Activated naive CD8-positive, alpha-beta T cell treated with anti-CD3 and anti-CD28 coated beads, Interleukin-2, amount 50 U/mL, for 24 hours (primary cell): ENCODE data around the gene NLK.
"Not testable (repeated sequence)": the region's sequence is repeated elsewhere in the genome, so short reads cannot be mapped to it uniquely, and the experiment has no call there.

Experiments used
- ATAC-seq: fragments of 150-1000 bp; cut with Tn5 transposase; one replicate; pipeline ENCODE4 v1.10.0; 2021
- DNase-seq: peaks from one replicate; pipeline ENCODE4 v3.0.0; 2021
- H3K27ac Mint-ChIP-seq: one replicate; pipeline ENCODE4 v1.8.0; 2021; ENCODE audit warnings: mild to moderate bottlenecking, mixed read lengths
- H3K27me3 Mint-ChIP-seq: one replicate; pipeline ENCODE4 v1.8.0; 2021; ENCODE audit warnings: mixed read lengths
- H3K36me3 Mint-ChIP-seq: one replicate; pipeline ENCODE4 v1.8.0; 2021; ENCODE audit warnings: low read depth, mixed read lengths
- H3K4me1 Mint-ChIP-seq: one replicate; pipeline ENCODE4 v1.8.0; 2021; ENCODE audit warnings: mixed read lengths
- H3K4me3 Mint-ChIP-seq: one replicate; pipeline ENCODE4 v1.8.0; 2021; ENCODE audit warnings: mild to moderate bottlenecking, moderate library complexity, mixed read lengths
- H3K9me3 Mint-ChIP-seq: one replicate; pipeline ENCODE4 v1.8.0; 2021; ENCODE audit warnings: mixed read lengths

Gene NLK

DNA sequence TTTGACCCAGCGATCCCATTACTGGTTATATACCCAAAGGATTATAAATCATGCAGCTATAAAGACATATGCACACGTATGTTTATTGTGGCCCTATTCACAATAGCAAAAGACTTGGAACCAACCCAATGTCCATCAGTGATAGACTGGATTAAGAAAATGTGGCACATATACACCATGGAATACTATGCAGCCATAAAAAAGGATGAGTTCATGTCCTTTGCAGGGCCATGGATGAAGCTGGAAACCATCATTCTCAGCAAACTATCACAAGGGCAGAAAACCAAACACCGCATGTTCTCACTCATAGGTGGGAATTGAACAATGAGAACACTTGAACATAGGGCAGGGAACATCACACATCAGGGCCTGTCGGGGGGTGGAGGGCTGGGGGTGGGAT, 112.9 kb downstream of the NLK start:
- H3K4me3 Mint-ChIP-seq, H3K27ac Mint-ChIP-seq, H3K4me1 Mint-ChIP-seq, DNase-seq, H3K9me3 Mint-ChIP-seq, H3K27me3 Mint-ChIP-seq, H3K36me3 Mint-ChIP-seq, ATAC-seq: not testable (repeated sequence)

GRCh38 chr17:28159004-28159403, 116.5 kb downstream of the NLK start:
- DNase-seq (no peak), ATAC-seq (no peak)
- H3K27me3 Mint-ChIP-seq, result no peaks in the 10 kb centered on the region
- no peak overlapping the region for H3K27ac Mint-ChIP-seq
- H3K4me3 Mint-ChIP-seq, result no peak overlapping the region
- peaks cover 5% of the 10 kb centered on the region for H3K36me3 Mint-ChIP-seq
- H3K4me1 Mint-ChIP-seq, result no peaks in the 10 kb centered on the region
- no peaks in the 10 kb centered on the region for H3K9me3 Mint-ChIP-seq

GRCh38 chr17:28159924-28160323, 117.4 kb downstream of the NLK start:
- no peaks in the 10 kb centered on the region for H3K4me1 Mint-ChIP-seq
- no peaks in the 10 kb centered on the region for H3K9me3 Mint-ChIP-seq
- H3K27me3 Mint-ChIP-seq, result no peaks in the 10 kb centered on the region
- H3K36me3 Mint-ChIP-seq, result peaks cover 5% of the 10 kb centered on the region
- H3K27ac Mint-ChIP-seq, result no peak overlapping the region
- no peak for DNase-seq
- no peak overlapping the region for H3K4me3 Mint-ChIP-seq
- no peak for ATAC-seq

- Mint-ChIP-seq H3K27ac (no peak overlapping the region), H3K4me1 (no peaks in the 10 kb centered on the region), H3K9me3 (no peaks in the 10 kb centered on the region), H3K27me3 (no peaks in the 10 kb centered on the region), H3K4me3 (no peak overlapping the region), H3K36me3 (peaks cover 8% of the 10 kb centered on the region)
- no peak for DNase-seq
- no peak for ATAC-seq
These were observed 118.1 kb downstream of the NLK start for GRCh38 chr17:28160610-28161009.

DNA sequence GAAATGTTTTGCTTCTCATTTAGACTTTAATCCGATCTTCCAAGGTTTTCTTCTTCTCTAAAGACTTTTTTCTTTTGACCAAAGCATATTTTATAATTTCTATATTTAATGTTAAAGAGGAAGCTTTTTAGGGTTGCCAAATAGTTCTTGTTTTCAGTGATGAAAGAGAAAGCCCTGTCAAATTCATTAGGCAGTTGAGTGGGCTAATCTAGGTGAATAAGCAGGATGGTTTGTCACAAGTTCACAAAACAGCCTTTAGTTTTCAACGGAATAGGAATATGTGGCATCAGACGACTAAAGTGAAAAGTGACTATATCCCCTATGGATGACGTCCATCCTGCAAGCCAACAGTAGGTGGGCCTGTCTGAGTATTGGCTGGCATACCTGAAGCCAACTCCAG, 118.8 kb downstream of the NLK start:
- H3K4me1 Mint-ChIP-seq, result no peaks in the 10 kb centered on the region
- H3K36me3 Mint-ChIP-seq, result peaks cover 10% of the 10 kb centered on the region
- H3K4me3 Mint-ChIP-seq, result no peak overlapping the region
- no peak for ATAC-seq
- no peak for DNase-seq
- no peaks in the 10 kb centered on the region for H3K9me3 Mint-ChIP-seq
- no peak overlapping the region for H3K27ac Mint-ChIP-seq
- no peaks in the 10 kb centered on the region for H3K27me3 Mint-ChIP-seq

- Mint-ChIP-seq H3K27ac (no peak overlapping the region), H3K4me1 (no peaks in the 10 kb centered on the region), H3K4me3 (no peak overlapping the region)
These were observed 124.0 kb downstream of the NLK start for GRCh38 chr17:28166478-28166877.

DNA sequence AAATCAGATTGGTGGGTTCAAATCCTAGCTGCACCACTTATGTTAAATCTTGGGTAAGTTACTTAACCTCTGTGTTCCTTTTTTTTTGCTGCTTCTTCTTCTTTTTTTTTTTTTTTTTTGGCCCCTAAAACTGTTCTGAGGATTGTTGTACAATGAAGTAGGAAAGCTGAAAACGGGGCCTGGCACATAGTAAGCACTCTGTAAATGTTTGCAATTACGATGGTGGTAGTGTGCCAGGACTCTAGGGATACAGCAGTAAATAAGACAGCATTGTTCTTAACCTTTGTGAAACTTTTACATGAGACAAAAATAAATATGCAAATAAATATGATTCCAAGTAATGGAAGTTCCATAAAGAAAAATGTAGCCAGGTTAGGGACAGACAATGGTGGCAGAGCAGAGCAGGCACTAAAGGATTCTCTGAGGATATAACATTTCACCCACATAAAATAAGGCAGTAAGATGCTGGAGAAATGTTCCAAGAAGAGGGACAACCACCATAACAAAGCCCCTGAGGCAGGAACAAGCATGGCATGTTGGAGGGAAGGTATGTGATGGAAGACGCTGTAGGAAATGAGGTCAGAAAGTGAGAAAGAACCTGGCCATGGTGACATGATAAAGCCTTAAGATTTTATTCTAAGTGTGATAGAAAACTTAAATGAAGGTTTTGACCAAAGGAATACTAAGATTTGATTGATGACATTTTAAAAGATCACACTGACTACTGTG, 127.3 kb downstream of the NLK start:
- Mint-ChIP-seq H3K36me3 (peaks cover 15% of the 10 kb centered on the region), H3K4me1 (peaks cover 18% of the 10 kb centered on the region), H3K4me3 (no peak overlapping the region), H3K9me3 (no peaks in the 10 kb centered on the region), H3K27me3 (no peaks in the 10 kb centered on the region), H3K27ac (no peak overlapping the region)
- ATAC-seq (no peak), DNase-seq (no peak)

More at GRCh38 chr17:28166478-28166877, 124.0 kb downstream of the NLK start:
- Mint-ChIP-seq H3K27me3 (no peaks in the 10 kb centered on the region), H3K9me3 (no peaks in the 10 kb centered on the region), H3K36me3 (peaks cover 15% of the 10 kb centered on the region)
- DNase-seq (no peak), ATAC-seq (no peak)

GRCh38 chr17:28170771-28171170, 128.3 kb downstream of the NLK start:
- no peaks in the 10 kb centered on the region for H3K9me3 Mint-ChIP-seq
- H3K27ac Mint-ChIP-seq, result no peak overlapping the region
- peaks cover 18% of the 10 kb centered on the region for H3K4me1 Mint-ChIP-seq
- H3K27me3 Mint-ChIP-seq, result no peaks in the 10 kb centered on the region
- DNase-seq (no peak), ATAC-seq (no peak)
- H3K4me3 Mint-ChIP-seq, result no peak overlapping the region
- peaks cover 15% of the 10 kb centered on the region for H3K36me3 Mint-ChIP-seq

DNA sequence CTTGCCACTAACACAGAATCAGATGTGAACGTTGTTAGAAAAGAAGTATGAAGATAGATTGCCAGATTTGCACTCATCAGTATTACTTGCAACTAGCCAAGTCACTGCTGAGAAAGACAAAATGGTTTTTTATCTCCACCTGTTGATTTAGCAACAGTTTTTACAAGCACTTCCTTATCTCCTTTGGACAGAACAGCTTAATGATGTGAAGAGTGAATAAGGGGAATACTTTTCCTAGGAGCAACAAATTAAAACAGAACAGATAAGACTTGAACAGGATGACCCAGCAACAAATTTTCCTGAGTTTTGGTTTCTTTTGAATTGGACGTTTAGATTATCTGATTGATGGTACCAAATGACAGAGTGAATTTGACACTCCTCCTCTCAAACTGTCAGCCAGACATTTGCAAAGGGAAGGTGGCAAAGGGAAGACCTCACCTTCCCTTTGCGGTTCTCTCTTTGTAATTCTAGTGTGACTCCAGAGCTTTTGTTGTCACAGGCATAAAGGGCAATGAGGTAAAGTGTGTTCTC, 130.6 kb downstream of the NLK start:
- H3K9me3 Mint-ChIP-seq, result no peaks in the 10 kb centered on the region
- DNase-seq (no peak), ATAC-seq (no peak)
- peaks cover 13% of the 10 kb centered on the region for H3K36me3 Mint-ChIP-seq
- no peak overlapping the region for H3K4me3 Mint-ChIP-seq
- no peak overlapping the region for H3K27ac Mint-ChIP-seq
- H3K4me1 Mint-ChIP-seq, result peaks cover 18% of the 10 kb centered on the region
- no peaks in the 10 kb centered on the region for H3K27me3 Mint-ChIP-seq

DNA sequence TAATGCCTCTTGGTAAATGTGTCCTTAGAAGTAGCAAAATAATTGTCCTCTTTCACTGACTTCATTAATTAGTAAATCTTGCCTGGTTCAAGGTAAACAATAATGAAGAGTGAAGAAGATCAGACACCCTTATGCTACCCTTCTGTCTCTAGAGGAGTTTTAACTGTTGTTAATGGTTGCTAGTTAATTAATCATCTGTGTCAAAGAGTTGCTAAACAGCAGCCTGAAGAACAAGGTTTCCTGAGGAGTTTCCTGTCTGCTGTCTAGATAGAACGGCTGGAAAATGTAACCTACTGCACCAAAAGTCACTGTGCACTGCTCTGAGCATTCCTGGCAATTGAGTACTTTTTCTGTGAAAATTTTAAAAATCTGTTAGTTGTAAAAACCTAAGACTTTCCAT, 131.3 kb downstream of the NLK start:
- H3K27ac Mint-ChIP-seq, result no peak overlapping the region
- H3K9me3 Mint-ChIP-seq, result no peaks in the 10 kb centered on the region
- H3K36me3 Mint-ChIP-seq, result peaks cover 8% of the 10 kb centered on the region
- H3K4me3 Mint-ChIP-seq, result no peak overlapping the region
- ATAC-seq (no peak), DNase-seq (no peak)
- peaks cover 18% of the 10 kb centered on the region for H3K4me1 Mint-ChIP-seq
- H3K27me3 Mint-ChIP-seq, result no peaks in the 10 kb centered on the region

GRCh38 chr17:28174352-28175046, 132.0 kb downstream of the NLK start:
- DNase-seq, result peak; percentile 10
- H3K4me3 Mint-ChIP-seq, result no peak overlapping the region
- ATAC-seq, result no peak
- H3K9me3 Mint-ChIP-seq, result no peaks in the 10 kb centered on the region
- peaks cover 18% of the 10 kb centered on the region for H3K4me1 Mint-ChIP-seq
- peaks cover 8% of the 10 kb centered on the region for H3K36me3 Mint-ChIP-seq
- H3K27me3 Mint-ChIP-seq, result no peaks in the 10 kb centered on the region
- H3K27ac Mint-ChIP-seq, result no peak overlapping the region

DNA sequence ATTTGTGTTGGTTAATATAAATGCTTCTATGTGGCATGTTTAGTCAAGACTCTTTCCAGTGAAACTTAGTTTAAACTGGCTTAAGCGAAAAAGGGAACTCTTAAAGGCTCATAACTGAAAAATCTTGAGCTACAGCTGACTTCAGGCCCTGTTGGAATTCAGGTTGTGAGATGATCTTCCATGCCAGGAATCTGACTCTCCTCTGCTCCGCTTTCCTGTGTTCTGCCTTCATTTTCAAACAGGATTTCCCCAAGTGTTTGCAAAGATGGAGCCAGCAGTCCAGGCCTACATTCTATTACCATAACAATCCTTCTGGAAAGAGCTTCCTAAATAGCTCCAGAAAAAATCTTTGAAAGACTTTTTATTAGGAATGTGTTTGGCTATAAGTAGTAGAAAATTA, 134.9 kb downstream of the NLK start:
- Mint-ChIP-seq H3K4me1 (peaks cover 23% of the 10 kb centered on the region), H3K4me3 (no peak overlapping the region), H3K27me3 (no peaks in the 10 kb centered on the region), H3K36me3 (peaks cover 12% of the 10 kb centered on the region), H3K9me3 (no peaks in the 10 kb centered on the region), H3K27ac (no peak overlapping the region)
- DNase-seq, result no peak
- no peak for ATAC-seq

GRCh38 chr17:28178800-28179199, 136.3 kb downstream of the NLK start:
- Mint-ChIP-seq H3K9me3 (no peaks in the 10 kb centered on the region), H3K27ac (no peak overlapping the region), H3K4me3 (no peak overlapping the region), H3K27me3 (no peaks in the 10 kb centered on the region), H3K36me3 (peaks cover 7% of the 10 kb centered on the region), H3K4me1 (peaks cover 15% of the 10 kb centered on the region)
- no peak for ATAC-seq
- no peak for DNase-seq

DNA sequence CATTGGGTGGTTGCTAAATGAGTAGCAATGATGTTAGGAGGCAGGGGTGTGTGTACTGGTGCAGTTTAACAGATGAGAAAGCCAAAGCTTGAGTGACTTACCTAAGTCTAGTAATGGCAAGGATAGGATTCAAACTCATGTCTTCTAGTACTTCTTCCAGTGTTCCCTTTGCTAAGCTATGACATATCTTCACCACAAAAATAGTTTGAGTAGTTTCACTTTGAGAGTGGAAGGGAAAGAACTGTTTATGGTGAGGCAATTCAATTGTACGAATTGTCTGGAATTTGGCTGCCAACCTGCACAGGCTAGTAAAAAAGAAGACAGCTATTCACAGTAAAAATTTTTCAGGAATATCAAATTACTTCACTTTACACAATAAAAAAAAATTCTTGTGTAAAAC, 138.0 kb downstream of the NLK start:
- peaks cover 8% of the 10 kb centered on the region for H3K36me3 Mint-ChIP-seq
- H3K4me1 Mint-ChIP-seq, result peaks cover 5% of the 10 kb centered on the region

GRCh38 chr17:28181568-28181967, 139.1 kb downstream of the NLK start:
- H3K4me1 Mint-ChIP-seq, result peaks cover 5% of the 10 kb centered on the region
- H3K27me3 Mint-ChIP-seq, result no peaks in the 10 kb centered on the region
- H3K27ac Mint-ChIP-seq, result no peak overlapping the region
- peaks cover 19% of the 10 kb centered on the region for H3K36me3 Mint-ChIP-seq
- DNase-seq, result no peak
- H3K9me3 Mint-ChIP-seq, result no peaks in the 10 kb centered on the region
- no peak overlapping the region for H3K4me3 Mint-ChIP-seq
- no peak for ATAC-seq

More for the DNA sequence above, 138.0 kb downstream of the NLK start:
- DNase-seq, result no peak
- Mint-ChIP-seq H3K27ac (no peak overlapping the region), H3K27me3 (no peaks in the 10 kb centered on the region), H3K9me3 (no peaks in the 10 kb centered on the region), H3K4me3 (no peak overlapping the region)
- ATAC-seq, result no peak
